Right ventricle myocardium inferior (tissue), 1 donor: ENCODE measurements around the gene FIP1L1. TPM values are rescaled to one million over a fixed set of nuclear protein-coding genes. Genes with fewer than 3 reads are reported as not detected.
"Not testable (repeated sequence)": the region's sequence is repeated elsewhere in the genome, so short reads cannot be mapped to it uniquely, and the experiment has no call there.

Experiments used
- ATAC-seq: fragments of 200-7000 bp; cut with Tn5 transposase; one replicate; pipeline ENCODE4 v1.9.1; 2020; ENCODE audit warnings: mild to moderate bottlenecking, moderate library complexity
- DNase-seq: peaks from one replicate; pipeline ENCODE4 v3.0.0; 2021; ENCODE audit errors: missing footprints
- intact Hi-C: fragments of 100-400 bp; cut with DNase I; formaldehyde crosslinking; loops from one replicate; pipeline ENCODE4 v1.11.0; 2022
- total RNA-seq: library from RNA; stranded (reverse); fragmentation: NEBNext Ultra II Directional; extraction: Animal tissue kit (Norgen Biotek cat#: 25700); gene quantifications from one replicate; pipeline ENCODE4 v1.2.1, GENCODE V29; 2021
- donor health status: DM: no; HTN: yes; CAD: no; lungs with severe emphysema.

Gene FIP1L1
- total RNA-seq, 1 donor from 2014 or later: 26.0 TPM

GRCh38 chr4:53459548-53459947, 82.1 kb downstream of the FIP1L1 start:
- DNase-seq (no peak), ATAC-seq (no peak)
- intact Hi-C loops: no loop called here

- DNase-seq: no peak
- intact Hi-C loops: no loop called here
- no peak for ATAC-seq
Observed at GRCh38 chr4:53461244-53461643, 83.8 kb downstream of the FIP1L1 start.

- ATAC-seq: no peak
- intact Hi-C loops: no loop called here
Observed at GRCh38 chr4:53463340-53463739, 85.9 kb downstream of the FIP1L1 start.

GRCh38 chr4:53465281-53465680, 87.8 kb downstream of the FIP1L1 start:
- intact Hi-C loops: no loop called here
- ATAC-seq (no peak), DNase-seq (no peak)

More at GRCh38 chr4:53463340-53463739, 85.9 kb downstream of the FIP1L1 start:
- no peak for DNase-seq

- ATAC-seq: no peak
- no peak for DNase-seq
- intact Hi-C loops: no loop called here
Observed at GRCh38 chr4:53465891-53466290, 88.5 kb downstream of the FIP1L1 start.

GRCh38 chr4:53466576-53466975, 89.1 kb downstream of the FIP1L1 start:
- not testable (repeated sequence) for DNase-seq

GRCh38 chr4:53476232-53477037, 99.0 kb downstream of the FIP1L1 start:
- intact Hi-C loops: no loop called here
- DNase-seq (no peak), ATAC-seq (no peak)

More at GRCh38 chr4:53466576-53466975, 89.1 kb downstream of the FIP1L1 start:
- intact Hi-C loops, ATAC-seq: not testable (repeated sequence)

GRCh38 chr4:53477038-53477565, 99.7 kb downstream of the FIP1L1 start:
- no peak for DNase-seq
- intact Hi-C loops: no loop called here
- no peak for ATAC-seq

- intact Hi-C loops: no loop called here
- no peak for DNase-seq
- ATAC-seq: no peak
Observed at GRCh38 chr4:53477636-53478035, 100.2 kb downstream of the FIP1L1 start.

- no peak for DNase-seq
- intact Hi-C loops: no loop called here
- no peak for ATAC-seq
Observed at GRCh38 chr4:53478671-53479456, 101.4 kb downstream of the FIP1L1 start.

GRCh38 chr4:53479736-53480525, 102.5 kb downstream of the FIP1L1 start:
- ATAC-seq (no peak), DNase-seq (no peak)
- intact Hi-C loops: no loop called here

- intact Hi-C loops: no loop called here
- no peak for ATAC-seq
- no peak for DNase-seq
Observed at GRCh38 chr4:53480909-53481308, 103.5 kb downstream of the FIP1L1 start.

GRCh38 chr4:53481586-53481985, 104.1 kb downstream of the FIP1L1 start:
- intact Hi-C loops: no loop called here
- ATAC-seq: no peak
- DNase-seq: no peak

- intact Hi-C loops: no loop called here
- no peak for DNase-seq
- no peak for ATAC-seq
Observed at GRCh38 chr4:53483250-53483649, 105.8 kb downstream of the FIP1L1 start.

- intact Hi-C loops: no loop called here
- ATAC-seq (peak; percentile 44), DNase-seq (no peak)
Observed at GRCh38 chr4:53484911-53485657, 107.6 kb downstream of the FIP1L1 start.

GRCh38 chr4:53485658-53486040, 108.2 kb downstream of the FIP1L1 start:
- intact Hi-C loops: no loop called here
- DNase-seq (no peak), ATAC-seq (no peak)

- DNase-seq: no peak
- intact Hi-C loops: no loop called here
- ATAC-seq: no peak
Observed at GRCh38 chr4:53487766-53488165, 110.3 kb downstream of the FIP1L1 start.

- intact Hi-C loops: no loop called here
- DNase-seq: no peak
- ATAC-seq: no peak
Observed at GRCh38 chr4:53489279-53489889, 111.9 kb downstream of the FIP1L1 start.
